HCT116 (cell line): Measurements from ENCODE around the gene C11orf98. TPM values are rescaled to one million over a fixed set of nuclear protein-coding genes. Genes with fewer than 3 reads are reported as not detected.

Experiments
- ATAC-seq: fragments of 200-7000 bp; cut with Tn5 transposase; 2 replicates; pipeline ENCODE4 v1.9.1; 2020; ENCODE audit warnings: mild to moderate bottlenecking, moderate library complexity
- BruUV-seq: library from RNA; stranded (reverse); fragments of 400-500 nt; replicated peaks from 2 replicates; lab custom pipeline; 2021; lab: Mats Ljungman, UMichigan
- CTCF ChIA-PET: fragments of 300-600 bp; sonication (Branson Sonifier 250); formaldehyde crosslinking; loops from one replicate; lab custom pipeline; 2021; ENCODE audit warnings: antibody characterized with exemption; lab: Charles Lee
- POLR2A ChIA-PET: fragments of 300-600, 350-600 bp; sonication (Branson Sonifier 250); formaldehyde crosslinking; loops from one replicate; lab custom pipeline; 2021; ENCODE audit warnings: antibody characterized with exemption; lab: Charles Lee
- RAD21 ChIA-PET, 2 experiments: fragments of 300-600 bp; sonication (Branson Sonifier 250); formaldehyde crosslinking; loops; one replicate each; lab custom pipeline; 2023; ENCODE audit warnings: low total read pairs in 2 of 2; ENCODE audit not compliant: uncharacterized antibody in 2 of 2, unreplicated experiment in 2 of 2, low non-redundant PET in 1 of 2; lab: Charles Lee
- DNase-seq: peaks from one replicate; pipeline ENCODE4 v3.0.0-alpha.2; 2010; ENCODE audit warnings: low read depth, low spot score
- H2AFZ ChIP-seq: fragments of 200-600 bp; shearing (Covaris generic), sonication (generic); 2 replicates; pipeline ENCODE4 v1.6.1; 2017; ENCODE audit warnings: low read depth, mixed run types, mixed read lengths, antibody characterized with exemption, low read length; ENCODE audit not compliant: poor library complexity, severe bottlenecking
- H3K27ac ChIP-seq: 2 replicates; pipeline ENCODE4 v1.5.1; 2012; ENCODE audit warnings: low read depth, low read length
- H3K27me3 ChIP-seq: fragments of 200-600 bp; sonication (generic); 2 replicates; pipeline ENCODE4 v1.6.1; 2016; ENCODE audit warnings: mixed run types, low read length, mixed read lengths; ENCODE audit not compliant: insufficient read depth
- H3K36me3 ChIP-seq, 2 experiments: fragments of 200-500 bp in 1 of 2; fragments of 200-600 bp in 1 of 2; sonication (Bioruptor generic) in 1 of 2; sonication (generic) in 1 of 2; 2 replicates each; pipeline versions ENCODE4 v1.5.1 to v1.6.1; 2014 to 2016; ENCODE audit warnings: low read length in 2 of 2, inconsistent platforms in 1 of 2, mixed read lengths in 1 of 2, mixed run types in 1 of 2; ENCODE audit not compliant: insufficient read depth in 2 of 2, control insufficient read depth in 1 of 2
- H3K4me1 ChIP-seq, 2 experiments: fragments of 200-600 bp in 1 of 2; sonication (generic) in 1 of 2; 2 replicates each; pipeline versions ENCODE4 v1.5.1 to v1.6.1; 2012 to 2017; ENCODE audit warnings: low read length in 2 of 2, inconsistent platforms in 1 of 2, mild to moderate bottlenecking in 1 of 2, mixed read lengths in 1 of 2, mixed run types in 1 of 2, moderate library complexity in 1 of 2; ENCODE audit not compliant: insufficient read depth in 2 of 2, control insufficient read depth in 1 of 2
- H3K4me2 ChIP-seq: fragments of 200-600 bp; sonication (generic); 2 replicates; pipeline ENCODE4 v1.6.1; 2017; ENCODE audit warnings: mixed run types, low read length, mixed read lengths
- H3K4me3 ChIP-seq, 2 experiments: fragments of 200-600 bp in 1 of 2; sonication (generic) in 1 of 2; replicated peaks in 1 of 2; 2 replicates each; pipeline ENCODE4 v1.5.1; 2011 to 2016; ENCODE audit warnings: low read length in 2 of 2, control low read depth in 1 of 2, low read depth in 1 of 2, mild to moderate bottlenecking in 1 of 2, mixed read lengths in 1 of 2, mixed run types in 1 of 2
- H3K79me2 ChIP-seq: fragments of 200-600 bp; sonication (generic); 2 replicates; pipeline ENCODE4 v1.6.1; 2017; ENCODE audit warnings: mild to moderate bottlenecking, mixed run types, low read length, moderate library complexity, mixed read lengths; ENCODE audit not compliant: insufficient read depth
- H3K9ac ChIP-seq: fragments of 200-600 bp; sonication (generic); 2 replicates; pipeline ENCODE4 v1.6.1; 2016; ENCODE audit warnings: low read length, mixed read lengths
- H3K9me2 ChIP-seq: fragments of 200-600 bp; sonication (generic), shearing (Covaris generic); 2 replicates; pipeline ENCODE4 v1.6.1; 2017; ENCODE audit warnings: mixed run types, mild to moderate bottlenecking, moderate library complexity; ENCODE audit not compliant: insufficient read depth
- H3K9me3 ChIP-seq, 2 experiments: fragments of 200-500 bp in 1 of 2; fragments of 200-600 bp in 1 of 2; sonication (Bioruptor generic) in 1 of 2; sonication (generic) in 1 of 2; 2 replicates each; pipeline ENCODE4 v1.6.1; 2014 to 2017; ENCODE audit warnings: low read length in 2 of 2, mixed read lengths in 2 of 2, inconsistent platforms in 1 of 2, low read depth in 1 of 2, mild to moderate bottlenecking in 1 of 2, mixed run types in 1 of 2, moderate library complexity in 1 of 2; ENCODE audit not compliant: control insufficient read depth in 1 of 2, insufficient read depth in 1 of 2
- H4K20me1 ChIP-seq: fragments of 200-600 bp; sonication (generic), shearing (Covaris generic); 2 replicates; pipeline ENCODE4 v1.6.1; 2017; ENCODE audit warnings: mixed run types, mild to moderate bottlenecking, moderate library complexity; ENCODE audit not compliant: insufficient read depth
- ATF3 ChIP-seq: IDR thresholded peaks from 2 replicates; pipeline ENCODE4 v1.6.1; 2012
- CTCF ChIP-seq, 3 experiments: fragments of 200-600 bp in 1 of 3; sonication (generic) in 1 of 3; IDR thresholded peaks in 2 of 3; conservative IDR thresholded peaks in 1 of 3; 2 replicates each; pipeline ENCODE4 v1.5.1; 2012 to 2017; ENCODE audit warnings: low read depth in 2 of 3, low read length in 2 of 3, antibody characterized with exemption in 1 of 3, borderline replicate concordance in 1 of 3, control low read depth in 1 of 3, mild to moderate bottlenecking in 1 of 3, mixed read lengths in 1 of 3, mixed run types in 1 of 3, moderate library complexity in 1 of 3; ENCODE audit not compliant: insufficient read depth in 1 of 3
- EGR1 ChIP-seq: IDR thresholded peaks from 2 replicates; pipeline ENCODE4 v1.6.1; 2012; ENCODE audit warnings: low read depth
- POLR2AphosphoS5 ChIP-seq: IDR thresholded peaks from 2 replicates; pipeline ENCODE4 v1.6.1; 2011; ENCODE audit warnings: mild to moderate bottlenecking, low read depth, low read length, moderate library complexity
- RAD21 ChIP-seq: IDR thresholded peaks from 2 replicates; pipeline ENCODE4 v1.6.1; 2012; ENCODE audit warnings: low read depth, mild to moderate bottlenecking
- YY1 ChIP-seq: IDR thresholded peaks from 2 replicates; pipeline ENCODE4 v1.6.1; 2011; ENCODE audit warnings: low read length, low read depth, moderate library complexity, mild to moderate bottlenecking; ENCODE audit not compliant: insufficient replicate concordance; ENCODE audit errors: extremely low read depth
- intact Hi-C: fragments of 100-400 bp; cut with micrococcal nuclease; formaldehyde crosslinking; loops from 2 replicates; pipeline ENCODE4 v1.10.0; 2022
- total RNA-seq: library from RNA; stranded (reverse); gene quantifications from one replicate; pipeline ENCODE4 v1.2.1, GENCODE V29; 2021; ENCODE audit not compliant: unreplicated experiment

The C11orf98 gene
- total RNA-seq, 1 experiment from 2014 or later = 121 TPM

GRCh38 chr11:62667460-62667859 is 2.5 kb upstream of the C11orf98 start:
- Histone ChIP-seq H3K9me2 (no peaks in the 10 kb centered on the region), H3K4me3 (no peak overlapping the region), H3K36me3 (peaks cover 8 to 27% of the 10 kb centered on the region in 2 experiments; a peak in 3 of 4 replicates), H3K9ac (peak overlapping the region; percentile 100), H3K4me1 (peaks cover 30 to 58% of the 10 kb centered on the region in 2 experiments; a peak in 3 of 4 replicates), H3K9me3 (no peaks in the 10 kb centered on the region), H2AFZ (no peak overlapping the region), H4K20me1 (no peaks in the 10 kb centered on the region), H3K79me2 (peaks cover 79% of the 10 kb centered on the region), H3K27ac (peak overlapping the region; percentile 96), H3K27me3 (no peaks in the 10 kb centered on the region), H3K4me2 (peak overlapping the region; percentile 98; the same call in 1 of the 2 replicates)
- ChIA-PET CTCF (interaction anchor here (1.0 to 1.4 kb wide), 2 partner anchors 119 to 273 kb away, joined by 3 to 4 read pairs; partner anchors contain the start of gene TMEM179B), POLR2A (interaction anchor here (0.8 to 8.9 kb wide), 11 partner anchors 13 to 273 kb away, joined by 3 to 195 read pairs (median 4); partner anchors contain the start of genes B3GAT3, EEF1G, GANAB and HNRNPUL2), RAD21 (interaction anchor here in 1 of 2 experiments (0.6 kb wide), 1 partner anchor 68 kb away, joined by 6 read pairs; no protein-coding TSS in a partner anchor)
- intact Hi-C loops = no loop called here
- DNase-seq (no peak), ATAC-seq (no peak)
- TF ChIP-seq YY1 (no peak), EGR1 (no peak), ATF3 (no peak), RAD21 (no peak), POLR2AphosphoS5 (peak; percentile 35; the same call in 1 of the 2 replicates), CTCF (IDR thresholded peaks at IDR 0.05 in 2 of 3, conservative IDR thresholded peaks at IDR 0.05 in 1 of 3; ENCODE audit: borderline replicate concordance in 1 of 3, insufficient read depth in 1 of 3, low read depth in 2 of 3, low read length in 2 of 3) (no peak)
- no TSS peak for BruUV-seq
